Astrocyte of the cerebellum (primary cell): ENCODE measurements around the gene DNAH11.
"Not testable (repeated sequence)": the region's sequence is repeated elsewhere in the genome, so short reads cannot be mapped to it uniquely, and the experiment has no call there.

Experiments
- DNase-seq: peaks from one replicate; pipeline ENCODE4 v3.0.0-alpha.2; 2011; ENCODE audit warnings: low read depth
- H3K4me3 ChIP-seq: 2 replicates; pipeline ENCODE4 v1.5.1; 2011; ENCODE audit warnings: mild to moderate bottlenecking, low read depth, low read length, moderate library complexity
- CTCF ChIP-seq: IDR thresholded peaks from 2 replicates; pipeline ENCODE4 v1.5.1; 2012; ENCODE audit warnings: low read length, low read depth, moderate library complexity, mild to moderate bottlenecking; ENCODE audit errors: missing control alignments
- in situ Hi-C: cut with HindIII; loops from 2 replicates; pipeline ENCODE4 v1.10.0; 2017; ENCODE audit warnings: low sequenced_read_pairs

DNAH11 gene

GRCh38 chr7:21867816-21868575 lies 325.2 kb downstream of the DNAH11 start:
- TF ChIP-seq CTCF, result no peak

DNA sequence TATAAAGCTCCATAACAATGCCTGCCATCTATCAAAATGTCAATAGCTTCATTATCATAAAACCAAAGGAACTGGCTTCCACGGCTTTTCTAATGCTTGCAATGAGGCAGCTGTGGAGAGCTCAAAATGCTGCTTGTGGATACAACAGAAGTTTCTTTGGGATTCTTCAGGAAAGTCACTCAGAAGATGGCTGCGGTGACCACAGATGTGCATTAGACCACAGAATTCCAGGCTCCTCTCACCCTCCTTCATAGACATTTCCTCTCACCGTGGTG lies 325.7 kb downstream of the DNAH11 start:
- in situ Hi-C loops, result no loop called here
- DNase-seq, result peak; percentile 2
- H3K4me3 ChIP-seq, result no peak overlapping the region
- TF ChIP-seq CTCF, result no peak

More at GRCh38 chr7:21867816-21868575, 325.2 kb downstream of the DNAH11 start:
- H3K4me3 ChIP-seq, result no peak overlapping the region
- in situ Hi-C loops, result no loop called here
- DNase-seq, result no peak

DNA sequence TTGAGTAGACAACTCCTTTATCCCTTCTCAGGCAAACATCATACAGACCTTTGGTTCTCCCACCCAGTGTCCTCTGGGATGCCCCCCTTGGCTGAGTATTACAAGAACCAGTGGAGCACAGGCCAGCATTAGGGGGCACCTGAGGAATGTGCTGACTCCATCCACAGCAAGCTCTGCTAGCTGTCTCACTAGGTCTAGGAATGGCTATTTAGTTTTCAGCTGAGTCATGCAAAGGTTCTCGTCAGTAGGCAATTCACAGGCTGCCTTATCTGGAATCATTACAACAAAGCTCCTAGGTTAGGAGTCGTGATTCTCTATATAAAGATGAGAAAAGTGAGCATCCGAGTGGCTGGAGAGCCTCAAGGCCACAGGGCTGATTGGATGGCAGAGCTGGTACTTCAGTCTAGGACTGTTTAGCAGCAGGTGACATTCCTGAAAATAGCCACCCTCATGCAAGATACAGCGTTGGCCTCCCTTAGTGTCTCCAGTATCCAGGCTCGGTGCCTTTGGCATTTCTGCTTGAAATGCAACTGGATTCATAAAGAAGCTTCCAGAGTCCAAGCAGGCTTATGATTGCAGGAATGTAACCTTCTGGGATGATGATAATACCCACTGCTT lies 327.1 kb downstream of the DNAH11 start:
- DNase-seq, result no peak
- no peak overlapping the region for H3K4me3 ChIP-seq
- in situ Hi-C loops, result no loop called here
- TF ChIP-seq CTCF, result no peak

DNA sequence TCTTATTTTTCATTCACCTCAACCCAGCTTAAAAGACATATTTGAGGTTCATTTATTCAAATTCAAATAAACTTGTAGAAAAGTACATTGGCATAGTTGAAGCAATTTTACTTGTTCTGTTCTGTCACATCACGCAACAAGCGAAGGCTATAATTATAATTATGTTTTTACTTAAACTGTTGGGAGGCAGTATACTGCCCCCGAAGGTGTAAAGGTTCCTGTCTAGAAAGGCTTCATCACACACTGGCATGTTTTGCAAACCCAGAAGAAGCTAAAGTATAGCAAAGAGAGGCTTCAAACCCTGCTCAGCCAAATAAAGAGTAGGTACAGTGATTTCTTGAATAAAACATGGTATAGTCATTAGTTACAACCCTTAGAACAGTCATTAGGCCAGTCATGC lies 340.2 kb downstream of the DNAH11 start:
- TF ChIP-seq CTCF, result no peak
- no peak overlapping the region for H3K4me3 ChIP-seq
- no peak for DNase-seq
- in situ Hi-C loops, result no loop called here

- in situ Hi-C loops, DNase-seq, H3K4me3 ChIP-seq: not testable (repeated sequence)
Observed at GRCh38 chr7:21883501-21883900, 340.7 kb downstream of the DNAH11 start.

DNA sequence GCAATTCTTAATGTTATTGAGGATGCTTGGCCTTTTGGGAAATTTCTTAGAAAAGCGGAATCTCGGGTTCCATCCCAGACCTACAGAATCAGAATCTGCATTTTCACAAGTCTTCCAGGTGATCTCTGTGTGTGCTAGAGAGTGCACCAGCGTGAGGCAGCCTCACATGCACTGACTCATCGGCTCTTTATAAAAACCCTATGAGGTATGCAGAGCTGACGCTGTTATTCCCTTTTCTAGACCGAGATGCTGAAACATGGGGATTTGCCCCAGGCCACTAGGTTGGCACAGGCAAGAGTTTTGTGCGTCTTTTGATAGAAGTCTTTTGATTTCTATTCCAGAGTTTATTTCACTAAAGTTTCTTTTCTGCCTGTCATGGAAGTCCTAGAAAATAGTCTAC lies 341.7 kb downstream of the DNAH11 start:
- in situ Hi-C loops, result no loop called here
- DNase-seq, result no peak
- TF ChIP-seq CTCF, result no peak
- no peak overlapping the region for H3K4me3 ChIP-seq

- TF ChIP-seq CTCF, result no peak
- DNase-seq, result no peak
- H3K4me3 ChIP-seq, result no peak overlapping the region
- in situ Hi-C loops, result no loop called here
Observed at GRCh38 chr7:21886396-21886795, 343.6 kb downstream of the DNAH11 start.
